ENCODE results near the gene POMZP3.
"Not testable (repeated sequence)": the region's sequence is repeated elsewhere in the genome, so short reads cannot be mapped to it uniquely, and the experiment has no call there.

POMZP3 gene

GRCh38 chr7:76609864-76610263, 17.2 kb downstream of the POMZP3 start:
- H3K4me1 ChIP-seq (ENCODE audit: control insufficient read depth, insufficient read depth, low read length); H3K27ac ChIP-seq (ENCODE audit: low read depth, low read length); H3K9me3 ChIP-seq (ENCODE audit: control insufficient read depth, insufficient read depth, low read depth, low read length); H3K27me3 ChIP-seq (ENCODE audit: control insufficient read depth, insufficient read depth, low read length); H3K36me3 ChIP-seq (ENCODE audit: control insufficient read depth, insufficient read depth, low read length); H3K9ac ChIP-seq (ENCODE audit: low read length); H3K4me3 ChIP-seq (ENCODE audit: low read depth, low read length): not testable (repeated sequence)

- not testable (repeated sequence) for H3K36me3 ChIP-seq (ENCODE audit: control insufficient read depth, insufficient read depth, low read length); H3K4me1 ChIP-seq (ENCODE audit: control insufficient read depth, insufficient read depth, low read length); H3K4me3 ChIP-seq (ENCODE audit: low read depth, low read length); H3K27ac ChIP-seq (ENCODE audit: low read depth, low read length); H3K27me3 ChIP-seq (ENCODE audit: control insufficient read depth, insufficient read depth, low read length); H3K9ac ChIP-seq (ENCODE audit: low read length); H3K9me3 ChIP-seq (ENCODE audit: control insufficient read depth, insufficient read depth, low read depth, low read length)
These were observed 18.6 kb downstream of the POMZP3 start for GRCh38 chr7:76608469-76608868.

GRCh38 chr7:76606027-76606426, 21.1 kb downstream of the POMZP3 start:
- H3K4me3 ChIP-seq (ENCODE audit: low read depth, low read length); H3K9ac ChIP-seq (ENCODE audit: low read length); H3K36me3 ChIP-seq (ENCODE audit: control insufficient read depth, insufficient read depth, low read length); H3K27ac ChIP-seq (ENCODE audit: low read depth, low read length); H3K27me3 ChIP-seq (ENCODE audit: control insufficient read depth, insufficient read depth, low read length); H3K9me3 ChIP-seq (ENCODE audit: control insufficient read depth, insufficient read depth, low read depth, low read length); H3K4me1 ChIP-seq (ENCODE audit: control insufficient read depth, insufficient read depth, low read length): not testable (repeated sequence)

- H3K36me3 ChIP-seq (ENCODE audit: control insufficient read depth, insufficient read depth, low read length); H3K4me1 ChIP-seq (ENCODE audit: control insufficient read depth, insufficient read depth, low read length); H3K9ac ChIP-seq (ENCODE audit: low read length); H3K27me3 ChIP-seq (ENCODE audit: control insufficient read depth, insufficient read depth, low read length); H3K27ac ChIP-seq (ENCODE audit: low read depth, low read length); H3K9me3 ChIP-seq (ENCODE audit: control insufficient read depth, insufficient read depth, low read depth, low read length); H3K4me3 ChIP-seq (ENCODE audit: low read depth, low read length): not testable (repeated sequence)
These were observed 26.4 kb downstream of the POMZP3 start for GRCh38 chr7:76600650-76601049.

GRCh38 chr7:76600116-76600482, 27.0 kb downstream of the POMZP3 start:
- not testable (repeated sequence) for H3K4me1 ChIP-seq (ENCODE audit: control insufficient read depth, insufficient read depth, low read length); H3K4me3 ChIP-seq (ENCODE audit: low read depth, low read length); H3K9me3 ChIP-seq (ENCODE audit: control insufficient read depth, insufficient read depth, low read depth, low read length); H3K36me3 ChIP-seq (ENCODE audit: control insufficient read depth, insufficient read depth, low read length); H3K27me3 ChIP-seq (ENCODE audit: control insufficient read depth, insufficient read depth, low read length); H3K27ac ChIP-seq (ENCODE audit: low read depth, low read length); H3K9ac ChIP-seq (ENCODE audit: low read length)

- not testable (repeated sequence) for H3K4me1 ChIP-seq (ENCODE audit: control insufficient read depth, insufficient read depth, low read length); H3K27me3 ChIP-seq (ENCODE audit: control insufficient read depth, insufficient read depth, low read length); H3K27ac ChIP-seq (ENCODE audit: low read depth, low read length); H3K36me3 ChIP-seq (ENCODE audit: control insufficient read depth, insufficient read depth, low read length); H3K4me3 ChIP-seq (ENCODE audit: low read depth, low read length); H3K9me3 ChIP-seq (ENCODE audit: control insufficient read depth, insufficient read depth, low read depth, low read length); H3K9ac ChIP-seq (ENCODE audit: low read length)
These were observed 28.4 kb downstream of the POMZP3 start for GRCh38 chr7:76598590-76599264.

GRCh38 chr7:76597288-76597687, 29.8 kb downstream of the POMZP3 start:
- H3K27ac ChIP-seq (ENCODE audit: low read depth, low read length); H3K4me3 ChIP-seq (ENCODE audit: low read depth, low read length); H3K36me3 ChIP-seq (ENCODE audit: control insufficient read depth, insufficient read depth, low read length); H3K9me3 ChIP-seq (ENCODE audit: control insufficient read depth, insufficient read depth, low read depth, low read length); H3K27me3 ChIP-seq (ENCODE audit: control insufficient read depth, insufficient read depth, low read length); H3K9ac ChIP-seq (ENCODE audit: low read length); H3K4me1 ChIP-seq (ENCODE audit: control insufficient read depth, insufficient read depth, low read length): not testable (repeated sequence)

- not testable (repeated sequence) for H3K9ac ChIP-seq (ENCODE audit: low read length); H3K27me3 ChIP-seq (ENCODE audit: control insufficient read depth, insufficient read depth, low read length); H3K27ac ChIP-seq (ENCODE audit: low read depth, low read length)
These were observed 34.4 kb downstream of the POMZP3 start for GRCh38 chr7:76592694-76593093.

GRCh38 chr7:76591602-76592304, 35.3 kb downstream of the POMZP3 start:
- not testable (repeated sequence) for H3K4me1 ChIP-seq (ENCODE audit: control insufficient read depth, insufficient read depth, low read length); H3K27me3 ChIP-seq (ENCODE audit: control insufficient read depth, insufficient read depth, low read length); H3K36me3 ChIP-seq (ENCODE audit: control insufficient read depth, insufficient read depth, low read length); H3K9me3 ChIP-seq (ENCODE audit: control insufficient read depth, insufficient read depth, low read depth, low read length); H3K9ac ChIP-seq (ENCODE audit: low read length); H3K4me3 ChIP-seq (ENCODE audit: low read depth, low read length); H3K27ac ChIP-seq (ENCODE audit: low read depth, low read length)

More at GRCh38 chr7:76592694-76593093, 34.4 kb downstream of the POMZP3 start:
- not testable (repeated sequence) for H3K36me3 ChIP-seq (ENCODE audit: control insufficient read depth, insufficient read depth, low read length); H3K9me3 ChIP-seq (ENCODE audit: control insufficient read depth, insufficient read depth, low read depth, low read length); H3K4me1 ChIP-seq (ENCODE audit: control insufficient read depth, insufficient read depth, low read length); H3K4me3 ChIP-seq (ENCODE audit: low read depth, low read length)

GRCh38 chr7:76591033-76591432, 36.0 kb downstream of the POMZP3 start:
- H3K27me3 ChIP-seq (ENCODE audit: control insufficient read depth, insufficient read depth, low read length); H3K4me1 ChIP-seq (ENCODE audit: control insufficient read depth, insufficient read depth, low read length); H3K9ac ChIP-seq (ENCODE audit: low read length); H3K27ac ChIP-seq (ENCODE audit: low read depth, low read length); H3K9me3 ChIP-seq (ENCODE audit: control insufficient read depth, insufficient read depth, low read depth, low read length); H3K4me3 ChIP-seq (ENCODE audit: low read depth, low read length); H3K36me3 ChIP-seq (ENCODE audit: control insufficient read depth, insufficient read depth, low read length): not testable (repeated sequence)

GRCh38 chr7:76588586-76588985, 38.5 kb downstream of the POMZP3 start:
- H3K9me3 ChIP-seq (ENCODE audit: control insufficient read depth, insufficient read depth, low read depth, low read length); H3K27ac ChIP-seq (ENCODE audit: low read depth, low read length); H3K9ac ChIP-seq (ENCODE audit: low read length); H3K4me1 ChIP-seq (ENCODE audit: control insufficient read depth, insufficient read depth, low read length); H3K36me3 ChIP-seq (ENCODE audit: control insufficient read depth, insufficient read depth, low read length); H3K4me3 ChIP-seq (ENCODE audit: low read depth, low read length); H3K27me3 ChIP-seq (ENCODE audit: control insufficient read depth, insufficient read depth, low read length): not testable (repeated sequence)

All from HUES6 (cell line).